22Rv1 (cell line): Measurements from ENCODE around the gene TMC2.

Experiments
- CTCF ChIP-seq: fragments of 450-650 bp; IDR thresholded peaks from 2 replicates; pipeline ENCODE4 v1.5.1; 2017; ENCODE audit warnings: mild to moderate bottlenecking
- ZFX ChIP-seq: fragments of 450-650 bp; IDR thresholded peaks from 2 replicates; pipeline ENCODE4 v1.6.1; 2017; ENCODE audit warnings: antibody characterized with exemption, borderline replicate concordance

- no peak for TF ChIP-seq CTCF
- TF ChIP-seq ZFX = no peak
Measured at GRCh38 chr20:2559651-2560050, 23.3 kb downstream of the TMC2 start.
